MCF 10A (cell line): Measurements from ENCODE around the gene SPAG16. TPM values are rescaled to one million over a fixed set of nuclear protein-coding genes. Genes with fewer than 3 reads are reported as not detected.

Source experiments
- BruUV-seq: library from RNA; stranded (reverse); fragments of 400-500 nt; replicated peaks from 2 replicates; lab custom pipeline; 2021; lab: Mats Ljungman, UMichigan
- CTCF ChIA-PET: fragments of 300-600 bp; sonication (Branson Sonifier 250); formaldehyde crosslinking; extraction: SDS; loops from one replicate; lab custom pipeline; 2021; ENCODE audit warnings: antibody characterized with exemption, inconsistent platforms; lab: Yijun Ruan, JAX
- POLR2A ChIA-PET: fragments of 300-600, 350-650 bp; sonication (Branson Sonifier 250); formaldehyde crosslinking; extraction: SDS; loops from one replicate; lab custom pipeline; 2020; ENCODE audit warnings: antibody characterized with exemption, inconsistent platforms; lab: Yijun Ruan, JAX
- DNase-seq: peaks from one replicate; pipeline ENCODE4 v3.0.0-alpha.2; 2018; ENCODE audit not compliant: unreplicated experiment
- H3K27ac Mint-ChIP-seq: one replicate; pipeline ENCODE4 v1.8.0; 2022; ENCODE audit warnings: mild to moderate bottlenecking, low read depth, mixed read lengths; ENCODE audit not compliant: unreplicated experiment
- H3K27me3 Mint-ChIP-seq: one replicate; pipeline ENCODE4 v1.8.0; 2022; ENCODE audit warnings: mixed read lengths; ENCODE audit not compliant: insufficient read depth, unreplicated experiment
- H3K36me3 Mint-ChIP-seq: one replicate; pipeline ENCODE4 v1.8.0; 2022; ENCODE audit warnings: mild to moderate bottlenecking, moderate library complexity, mixed read lengths; ENCODE audit not compliant: insufficient read depth, unreplicated experiment
- H3K4me1 Mint-ChIP-seq: one replicate; pipeline ENCODE4 v1.8.0; 2022; ENCODE audit warnings: mixed read lengths; ENCODE audit not compliant: insufficient read depth, unreplicated experiment
- H3K4me3 Mint-ChIP-seq: one replicate; pipeline ENCODE4 v1.8.0; 2022; ENCODE audit warnings: mild to moderate bottlenecking, moderate library complexity, mixed read lengths; ENCODE audit not compliant: unreplicated experiment
- H3K9me3 Mint-ChIP-seq: one replicate; pipeline ENCODE4 v1.8.0; 2022; ENCODE audit warnings: mixed read lengths; ENCODE audit not compliant: unreplicated experiment
- intact Hi-C: fragments of 100-400 bp; cut with micrococcal nuclease; formaldehyde crosslinking; loops from 2 replicates; pipeline ENCODE4 v1.14.1; 2022
- total RNA-seq: library from RNA; stranded (reverse); gene quantifications from 2 replicates; pipeline ENCODE4 v1.2.3, GENCODE V29; 2022
- TF ChIP-seq, protein P1 (sequence below): fragments of 200-600 bp; IDR thresholded peaks from one replicate; pipeline ENCODE4 v1.8.0; 2022; ENCODE audit warnings: antibody characterized with exemption, mild to moderate bottlenecking; ENCODE audit not compliant: unreplicated experiment

The SPAG16 gene
- total RNA-seq, 1 experiment from 2014 or later = 11.5 TPM

DNA sequence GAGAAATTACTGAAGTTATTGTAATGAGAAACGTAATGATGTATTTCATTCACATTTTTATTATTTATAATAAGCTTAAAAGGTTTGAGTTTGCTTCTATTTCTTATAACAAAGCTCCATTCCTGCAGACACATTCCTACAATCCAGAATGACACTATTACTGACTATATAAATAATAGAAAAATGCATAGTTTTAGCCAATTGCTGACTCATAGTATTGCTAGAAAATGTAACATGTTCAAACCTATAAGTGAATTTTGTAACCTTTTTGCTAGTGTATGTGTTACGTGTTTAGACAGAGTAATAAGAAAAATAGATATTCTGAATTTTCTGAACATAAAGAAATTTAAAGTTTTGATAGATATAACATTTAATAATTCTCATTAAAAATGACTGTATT lies 1117.3 kb downstream of the SPAG16 start:
- TF ChIP-seq, protein P1, sequence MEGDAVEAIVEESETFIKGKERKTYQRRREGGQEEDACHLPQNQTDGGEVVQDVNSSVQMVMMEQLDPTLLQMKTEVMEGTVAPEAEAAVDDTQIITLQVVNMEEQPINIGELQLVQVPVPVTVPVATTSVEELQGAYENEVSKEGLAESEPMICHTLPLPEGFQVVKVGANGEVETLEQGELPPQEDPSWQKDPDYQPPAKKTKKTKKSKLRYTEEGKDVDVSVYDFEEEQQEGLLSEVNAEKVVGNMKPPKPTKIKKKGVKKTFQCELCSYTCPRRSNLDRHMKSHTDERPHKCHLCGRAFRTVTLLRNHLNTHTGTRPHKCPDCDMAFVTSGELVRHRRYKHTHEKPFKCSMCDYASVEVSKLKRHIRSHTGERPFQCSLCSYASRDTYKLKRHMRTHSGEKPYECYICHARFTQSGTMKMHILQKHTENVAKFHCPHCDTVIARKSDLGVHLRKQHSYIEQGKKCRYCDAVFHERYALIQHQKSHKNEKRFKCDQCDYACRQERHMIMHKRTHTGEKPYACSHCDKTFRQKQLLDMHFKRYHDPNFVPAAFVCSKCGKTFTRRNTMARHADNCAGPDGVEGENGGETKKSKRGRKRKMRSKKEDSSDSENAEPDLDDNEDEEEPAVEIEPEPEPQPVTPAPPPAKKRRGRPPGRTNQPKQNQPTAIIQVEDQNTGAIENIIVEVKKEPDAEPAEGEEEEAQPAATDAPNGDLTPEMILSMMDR = no peak
- H3K27me3 Mint-ChIP-seq = no peaks in the 10 kb centered on the region
- intact Hi-C loops = no loop called here
- BruUV-seq = no TSS peak
- no peaks in the 10 kb centered on the region for H3K9me3 Mint-ChIP-seq
- POLR2A ChIA-PET = interaction anchor here (0.7 kb wide), 1 partner anchor 1117 kb away, joined by 3 read pairs; no protein-coding TSS in a partner anchor
- CTCF ChIA-PET = no interaction called here
- peaks cover 6% of the 10 kb centered on the region for H3K4me1 Mint-ChIP-seq
- H3K4me3 Mint-ChIP-seq = no peak overlapping the region
- DNase-seq = peak; percentile 39
- no peak overlapping the region for H3K27ac Mint-ChIP-seq
- peaks cover 6% of the 10 kb centered on the region for H3K36me3 Mint-ChIP-seq

DNA sequence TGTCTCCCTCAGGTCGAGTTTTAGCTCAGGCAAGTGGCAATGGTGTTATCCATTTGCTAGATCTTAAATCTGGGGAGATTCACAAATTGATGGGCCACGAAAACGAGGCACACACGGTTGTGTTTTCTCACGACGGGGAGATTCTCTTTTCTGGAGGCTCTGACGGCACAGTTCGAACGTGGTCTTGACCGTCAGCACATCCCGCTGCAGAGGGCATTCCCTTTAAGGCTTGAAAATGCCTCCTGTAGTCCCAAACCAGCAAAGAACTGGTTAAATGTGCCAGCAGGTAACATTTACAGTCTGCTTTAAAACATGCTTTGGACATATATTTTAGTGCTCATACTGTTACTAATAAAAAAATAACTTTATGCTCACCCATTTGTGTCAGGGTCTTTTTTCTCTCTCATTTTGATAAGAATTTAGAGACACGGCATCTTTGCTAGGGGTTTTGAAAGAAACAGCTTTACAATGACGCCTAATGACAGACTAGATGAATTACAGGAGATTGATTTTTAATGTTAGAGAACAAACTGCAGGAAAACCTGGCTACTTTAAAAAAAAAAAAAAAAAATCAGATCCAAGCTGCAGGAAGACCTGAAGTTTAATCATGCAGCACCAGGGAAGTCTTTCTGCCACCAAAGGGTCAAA lies 1126.0 kb downstream of the SPAG16 start:
- intact Hi-C loops = loop anchor here (5.0 to 10.0 kb wide), 2 partner anchors 1158 to 1515 kb away; no protein-coding TSS in a partner anchor
- no TSS peak for BruUV-seq
- ChIA-PET CTCF (interaction anchor here (1.1 kb wide), 1 partner anchor 32 kb away, joined by 3 read pairs; no protein-coding TSS in a partner anchor), POLR2A (no interaction called here)
- H3K9me3 Mint-ChIP-seq = no peaks in the 10 kb centered on the region
- no peaks in the 10 kb centered on the region for H3K36me3 Mint-ChIP-seq
- H3K27me3 Mint-ChIP-seq = no peaks in the 10 kb centered on the region
- H3K4me1 Mint-ChIP-seq = peaks cover 5% of the 10 kb centered on the region
- DNase-seq = peak; percentile 19
- no peak overlapping the region for H3K4me3 Mint-ChIP-seq
- TF ChIP-seq, protein P1 = no peak
- H3K27ac Mint-ChIP-seq = no peak overlapping the region

DNA sequence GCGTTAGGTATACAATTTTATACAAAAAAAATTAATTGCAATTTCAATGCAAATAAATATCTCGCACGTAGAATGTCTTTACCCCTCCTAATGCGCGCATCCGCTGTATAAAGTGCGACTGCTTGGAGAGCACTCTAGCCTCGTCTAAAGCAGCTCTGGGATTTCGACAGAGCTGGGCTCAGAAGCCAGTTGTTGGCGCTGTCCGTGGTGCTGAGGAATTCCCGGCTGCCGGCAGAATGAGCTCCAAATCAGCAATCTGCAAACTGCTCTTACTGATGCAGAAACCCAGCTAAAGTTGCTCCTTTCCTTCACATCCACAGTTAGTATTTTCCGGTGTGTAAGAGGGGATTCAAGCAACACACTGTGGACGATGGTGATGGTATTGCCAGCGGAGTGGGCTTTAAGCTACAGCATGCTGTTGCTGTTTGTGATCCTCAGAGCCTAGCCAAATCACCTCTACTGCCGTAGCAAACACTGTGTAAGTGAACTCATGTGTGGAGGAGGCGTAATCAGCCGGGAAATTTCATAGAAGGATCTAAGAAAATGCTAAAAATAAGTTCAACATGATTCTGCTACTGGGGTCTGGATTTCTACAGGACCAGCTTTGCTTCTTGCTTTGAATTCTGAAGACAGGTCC lies 1126.8 kb downstream of the SPAG16 start, which contains the start of gene VWC2L:
Gene VWC2L (plus strand): TSS at position 137 of the 637 bp plus-strand sequence. CDS start 3,140 bp downstream, outside the sequence.
- H3K4me1 Mint-ChIP-seq = peaks cover 5% of the 10 kb centered on the region
- H3K27ac Mint-ChIP-seq = no peak within 1 kb of the TSS
- H3K36me3 Mint-ChIP-seq = no peaks in the 10 kb centered on the region
- no peak within 1 kb of the TSS for H3K4me3 Mint-ChIP-seq
- H3K9me3 Mint-ChIP-seq = no peaks in the 10 kb centered on the region
- ChIA-PET POLR2A (no interaction called here), CTCF (interaction anchor here (0.6 to 1.1 kb wide), 4 partner anchors 31 to 607 kb away, joined by 3 to 5 read pairs (median 3); no protein-coding TSS in a partner anchor)
- TF ChIP-seq, protein P1 = no peak
- DNase-seq = peak; percentile 83
- BruUV-seq = no TSS peak
- H3K27me3 Mint-ChIP-seq = no peaks in the 10 kb centered on the region
- intact Hi-C loops = loop anchor here (1.0 to 10.0 kb wide), 3 partner anchors 605 to 1514 kb away; no protein-coding TSS in a partner anchor

DNA sequence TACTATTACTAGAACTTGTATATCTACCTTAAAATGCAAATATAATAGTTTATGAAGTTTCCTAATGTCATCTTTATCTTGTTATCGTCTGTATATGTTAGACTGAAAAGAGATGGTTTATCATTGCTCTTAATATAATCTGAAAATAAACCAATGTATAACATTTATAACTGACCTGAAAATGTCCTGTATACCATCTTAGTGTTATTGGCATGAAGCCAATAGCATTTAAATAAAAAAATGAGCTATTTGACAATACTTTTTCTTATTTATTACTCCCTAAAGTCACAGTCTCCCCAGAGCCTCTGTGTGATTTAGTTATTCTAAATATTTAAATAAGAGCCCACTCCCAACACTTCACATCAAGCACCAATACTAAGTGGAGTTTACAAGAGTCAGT lies 1128.4 kb downstream of the SPAG16 start:
- DNase-seq = no peak
- intact Hi-C loops = loop anchor here (5.0 to 10.0 kb wide), 2 partner anchors 1160 to 1512 kb away; no protein-coding TSS in a partner anchor
- H3K9me3 Mint-ChIP-seq = no peaks in the 10 kb centered on the region
- BruUV-seq = no TSS peak
- ChIA-PET POLR2A (no interaction called here), CTCF (interaction anchor here (0.6 to 0.7 kb wide), 2 partner anchors 190 to 1695 kb away, joined by 3 to 4 read pairs; no protein-coding TSS in a partner anchor)
- H3K4me1 Mint-ChIP-seq = peaks cover 5% of the 10 kb centered on the region
- H3K4me3 Mint-ChIP-seq = no peak overlapping the region
- TF ChIP-seq, protein P1 = no peak
- no peaks in the 10 kb centered on the region for H3K27me3 Mint-ChIP-seq
- H3K27ac Mint-ChIP-seq = no peak overlapping the region
- no peaks in the 10 kb centered on the region for H3K36me3 Mint-ChIP-seq
